ENCODE results near the gene TLE3.

GRCh38 chr15:70017801-70018200, 79.9 kb downstream of the TLE3 start:
- TF ChIP-seq CTCF (IDR thresholded peaks at IDR 0.05 in 4 of 5, conservative IDR thresholded peaks at IDR 0.05 in 1 of 5) (no peak), POLR2A (IDR thresholded peaks at IDR 0.05) (no peak)

Data from gastrocnemius medialis (tissue), 4 donors.